HCT116 (cell line): ENCODE measurements around the gene ASAP2. TPM values are rescaled to one million over a fixed set of nuclear protein-coding genes. Genes with fewer than 3 reads are reported as not detected.
A peak's percentile ranks its signal among the peaks of the same experiment; 100 is the strongest.

ENCODE experiments used
- ATAC-seq: fragments of 200-7000 bp; cut with Tn5 transposase; 2 replicates; pipeline ENCODE4 v1.9.1; 2020; ENCODE audit warnings: mild to moderate bottlenecking, moderate library complexity
- BruUV-seq: library from RNA; stranded (reverse); fragments of 400-500 nt; replicated peaks from 2 replicates; lab custom pipeline; 2021; lab: Mats Ljungman, UMichigan
- CTCF ChIA-PET: fragments of 300-600 bp; sonication (Branson Sonifier 250); formaldehyde crosslinking; loops from one replicate; lab custom pipeline; 2021; ENCODE audit warnings: antibody characterized with exemption; lab: Charles Lee
- POLR2A ChIA-PET: fragments of 300-600, 350-600 bp; sonication (Branson Sonifier 250); formaldehyde crosslinking; loops from one replicate; lab custom pipeline; 2021; ENCODE audit warnings: antibody characterized with exemption; lab: Charles Lee
- RAD21 ChIA-PET, 2 experiments: fragments of 300-600 bp; sonication (Branson Sonifier 250); formaldehyde crosslinking; loops; one replicate each; lab custom pipeline; 2023; ENCODE audit warnings: low total read pairs in 2 of 2; ENCODE audit not compliant: uncharacterized antibody in 2 of 2, unreplicated experiment in 2 of 2, low non-redundant PET in 1 of 2; lab: Charles Lee
- DNase-seq: peaks from one replicate; pipeline ENCODE4 v3.0.0-alpha.2; 2010; ENCODE audit warnings: low read depth, low spot score
- H2AFZ ChIP-seq: fragments of 200-600 bp; shearing (Covaris generic), sonication (generic); 2 replicates; pipeline ENCODE4 v1.6.1; 2017; ENCODE audit warnings: low read depth, mixed run types, mixed read lengths, antibody characterized with exemption, low read length; ENCODE audit not compliant: poor library complexity, severe bottlenecking
- H3K27ac ChIP-seq: 2 replicates; pipeline ENCODE4 v1.5.1; 2012; ENCODE audit warnings: low read depth, low read length
- H3K27me3 ChIP-seq: fragments of 200-600 bp; sonication (generic); 2 replicates; pipeline ENCODE4 v1.6.1; 2016; ENCODE audit warnings: mixed run types, low read length, mixed read lengths; ENCODE audit not compliant: insufficient read depth
- H3K36me3 ChIP-seq, 2 experiments: fragments of 200-500 bp in 1 of 2; fragments of 200-600 bp in 1 of 2; sonication (Bioruptor generic) in 1 of 2; sonication (generic) in 1 of 2; 2 replicates each; pipeline versions ENCODE4 v1.5.1 to v1.6.1; 2014 to 2016; ENCODE audit warnings: low read length in 2 of 2, inconsistent platforms in 1 of 2, mixed read lengths in 1 of 2, mixed run types in 1 of 2; ENCODE audit not compliant: insufficient read depth in 2 of 2, control insufficient read depth in 1 of 2
- H3K4me1 ChIP-seq, 2 experiments: fragments of 200-600 bp in 1 of 2; sonication (generic) in 1 of 2; 2 replicates each; pipeline versions ENCODE4 v1.5.1 to v1.6.1; 2012 to 2017; ENCODE audit warnings: low read length in 2 of 2, inconsistent platforms in 1 of 2, mild to moderate bottlenecking in 1 of 2, mixed read lengths in 1 of 2, mixed run types in 1 of 2, moderate library complexity in 1 of 2; ENCODE audit not compliant: insufficient read depth in 2 of 2, control insufficient read depth in 1 of 2
- H3K4me2 ChIP-seq: fragments of 200-600 bp; sonication (generic); 2 replicates; pipeline ENCODE4 v1.6.1; 2017; ENCODE audit warnings: mixed run types, low read length, mixed read lengths
- H3K4me3 ChIP-seq, 2 experiments: fragments of 200-600 bp in 1 of 2; sonication (generic) in 1 of 2; replicated peaks in 1 of 2; 2 replicates each; pipeline ENCODE4 v1.5.1; 2011 to 2016; ENCODE audit warnings: low read length in 2 of 2, control low read depth in 1 of 2, low read depth in 1 of 2, mild to moderate bottlenecking in 1 of 2, mixed read lengths in 1 of 2, mixed run types in 1 of 2
- H3K79me2 ChIP-seq: fragments of 200-600 bp; sonication (generic); 2 replicates; pipeline ENCODE4 v1.6.1; 2017; ENCODE audit warnings: mild to moderate bottlenecking, mixed run types, low read length, moderate library complexity, mixed read lengths; ENCODE audit not compliant: insufficient read depth
- H3K9ac ChIP-seq: fragments of 200-600 bp; sonication (generic); 2 replicates; pipeline ENCODE4 v1.6.1; 2016; ENCODE audit warnings: low read length, mixed read lengths
- H3K9me2 ChIP-seq: fragments of 200-600 bp; sonication (generic), shearing (Covaris generic); 2 replicates; pipeline ENCODE4 v1.6.1; 2017; ENCODE audit warnings: mixed run types, mild to moderate bottlenecking, moderate library complexity; ENCODE audit not compliant: insufficient read depth
- H3K9me3 ChIP-seq, 2 experiments: fragments of 200-500 bp in 1 of 2; fragments of 200-600 bp in 1 of 2; sonication (Bioruptor generic) in 1 of 2; sonication (generic) in 1 of 2; 2 replicates each; pipeline ENCODE4 v1.6.1; 2014 to 2017; ENCODE audit warnings: low read length in 2 of 2, mixed read lengths in 2 of 2, inconsistent platforms in 1 of 2, low read depth in 1 of 2, mild to moderate bottlenecking in 1 of 2, mixed run types in 1 of 2, moderate library complexity in 1 of 2; ENCODE audit not compliant: control insufficient read depth in 1 of 2, insufficient read depth in 1 of 2
- H4K20me1 ChIP-seq: fragments of 200-600 bp; sonication (generic), shearing (Covaris generic); 2 replicates; pipeline ENCODE4 v1.6.1; 2017; ENCODE audit warnings: mixed run types, mild to moderate bottlenecking, moderate library complexity; ENCODE audit not compliant: insufficient read depth
- ATF3 ChIP-seq: IDR thresholded peaks from 2 replicates; pipeline ENCODE4 v1.6.1; 2012
- CBX3 ChIP-seq: IDR thresholded peaks from 2 replicates; pipeline ENCODE4 v1.6.1; 2012; ENCODE audit warnings: low read depth
- CEBPB ChIP-seq: IDR thresholded peaks from 2 replicates; pipeline ENCODE4 v1.6.1; 2012; ENCODE audit warnings: low read depth
- ELF1 ChIP-seq: IDR thresholded peaks from 2 replicates; pipeline ENCODE4 v1.6.1; 2012; ENCODE audit warnings: low read depth, borderline replicate concordance
- EZH2phosphoT487 ChIP-seq: fragments of 200-600 bp; IDR thresholded peaks from 2 replicates; pipeline ENCODE4 v1.6.1; 2018; ENCODE audit warnings: antibody characterized with exemption, borderline replicate concordance
- POLR2A ChIP-seq: IDR thresholded peaks from 2 replicates; pipeline ENCODE4 v1.7.0; 2011; ENCODE audit warnings: borderline replicate concordance; ENCODE audit not compliant: insufficient read depth, insufficient read length; ENCODE audit errors: extremely low read depth
- SIN3A ChIP-seq: IDR thresholded peaks from 2 replicates; pipeline ENCODE4 v1.6.1; 2012; ENCODE audit warnings: low read depth
- SP1 ChIP-seq: IDR thresholded peaks from 2 replicates; pipeline ENCODE4 v1.6.1; 2012; ENCODE audit warnings: low read depth
- TCF7L2 ChIP-seq: IDR thresholded peaks from 2 replicates; pipeline ENCODE4 v1.7.0; 2011; ENCODE audit warnings: borderline replicate concordance, inconsistent platforms; ENCODE audit not compliant: insufficient read depth, insufficient read length; ENCODE audit errors: extremely low read depth
- ZBTB33 ChIP-seq: IDR thresholded peaks from 2 replicates; pipeline ENCODE4 v1.6.1; 2011; ENCODE audit warnings: mild to moderate bottlenecking, low read length, moderate library complexity; ENCODE audit not compliant: insufficient replicate concordance; ENCODE audit errors: extremely low read depth
- ZFX ChIP-seq: fragments of 450-650 bp; IDR thresholded peaks from 2 replicates; pipeline ENCODE4 v1.6.1; 2017
- intact Hi-C: fragments of 100-400 bp; cut with micrococcal nuclease; formaldehyde crosslinking; loops from 2 replicates; pipeline ENCODE4 v1.10.0; 2022
- total RNA-seq: library from RNA; stranded (reverse); gene quantifications from one replicate; pipeline ENCODE4 v1.2.1, GENCODE V29; 2021; ENCODE audit not compliant: unreplicated experiment

Gene ASAP2
- total RNA-seq, 1 experiment from 2014 or later, result 16.5 TPM

DNA sequence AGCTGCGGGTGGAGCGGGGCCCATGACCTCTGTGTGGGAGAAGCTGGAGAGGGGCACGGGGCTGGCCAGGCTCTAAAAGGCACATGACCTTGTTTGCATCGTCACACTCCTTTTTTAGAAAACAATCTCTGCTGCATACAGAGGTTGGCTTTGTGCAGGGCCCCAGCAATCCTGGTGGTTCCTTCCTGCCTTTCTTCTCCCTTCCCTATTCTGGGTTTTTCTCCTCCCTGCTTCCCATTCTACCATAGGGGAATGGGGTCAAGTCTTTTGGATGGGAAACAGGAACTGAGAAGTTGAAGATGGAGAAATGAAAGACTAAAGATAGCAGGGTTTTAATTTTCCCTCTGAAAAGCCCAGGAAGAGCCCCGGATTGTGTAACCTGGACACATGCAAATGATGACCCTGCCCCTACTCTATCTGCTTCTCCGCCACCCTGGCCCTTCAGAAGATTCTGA is 53.9 kb downstream of the ASAP2 start:
- peaks cover 6% of the 10 kb centered on the region for H3K79me2 ChIP-seq
- no peaks in the 10 kb centered on the region for H4K20me1 ChIP-seq
- no peak for ATAC-seq
- H3K9me3 ChIP-seq, result no peaks in the 10 kb centered on the region
- no peak overlapping the region for H3K9ac ChIP-seq
- H3K9me2 ChIP-seq, result no peaks in the 10 kb centered on the region
- POLR2A ChIA-PET, result no interaction called here
- CTCF ChIA-PET, result no interaction called here
- no peak overlapping the region for H3K4me3 ChIP-seq
- H3K27ac ChIP-seq, result no peak overlapping the region
- no peaks in the 10 kb centered on the region for H3K27me3 ChIP-seq
- no peak overlapping the region for H3K4me2 ChIP-seq
- BruUV-seq, result no TSS peak
- no peak overlapping the region for H2AFZ ChIP-seq
- peaks cover 4% of the 10 kb centered on the region in 2 experiments; a peak in 1 of 4 replicates for H3K4me1 ChIP-seq
- RAD21 ChIA-PET, result no interaction called here
- no peak for TF ChIP-seq ATF3
- no peak for TF ChIP-seq ZFX
- TF ChIP-seq POLR2A, result no peak
- TF ChIP-seq SIN3A, result no peak
- no peak for TF ChIP-seq TCF7L2
- no peak for TF ChIP-seq CEBPB
- intact Hi-C loops, result no loop called here
- H3K36me3 ChIP-seq, result no peaks in the 10 kb centered on the region
- no peak for DNase-seq

GRCh38 chr2:9261231-9261883 is 54.7 kb downstream of the ASAP2 start:
- CTCF ChIA-PET, result no interaction called here
- POLR2A ChIA-PET, result no interaction called here
- intact Hi-C loops, result no loop called here
- RAD21 ChIA-PET, result no interaction called here
- no peak for DNase-seq
- no peaks in the 10 kb centered on the region for H3K9me2 ChIP-seq
- no peak overlapping the region for H3K9ac ChIP-seq
- peaks cover 6% of the 10 kb centered on the region for H3K79me2 ChIP-seq
- no peak overlapping the region for H3K4me3 ChIP-seq
- TF ChIP-seq SP1, result no peak
- no peak for TF ChIP-seq CEBPB
- TF ChIP-seq CBX3, result no peak
- TF ChIP-seq EZH2phosphoT487, result no peak
- TF ChIP-seq ZBTB33, result no peak
- TF ChIP-seq ELF1, result no peak
- peak; percentile 38; the same call in 1 of the 2 replicates for ATAC-seq
- H2AFZ ChIP-seq, result no peak overlapping the region
- peaks cover 4% of the 10 kb centered on the region in 2 experiments; a peak in 1 of 4 replicates for H3K4me1 ChIP-seq
- BruUV-seq, result no TSS peak
- no peaks in the 10 kb centered on the region for H4K20me1 ChIP-seq
- H3K4me2 ChIP-seq, result no peak overlapping the region
- H3K36me3 ChIP-seq, result no peaks in the 10 kb centered on the region
- H3K27ac ChIP-seq, result no peak overlapping the region
- H3K27me3 ChIP-seq, result no peaks in the 10 kb centered on the region
- H3K9me3 ChIP-seq, result no peaks in the 10 kb centered on the region
